ENCODE results near the gene ZNF787. TPM values are rescaled to one million over a fixed set of nuclear protein-coding genes. Genes with fewer than 3 reads are reported as not detected.

ZNF787 gene
- total RNA-seq, 2 donors from 2014 or later, result 13.4 to 18.7 TPM

GRCh38 chr19:56089344-56089743, 31.8 kb downstream of the ZNF787 start:
- Histone ChIP-seq H3K36me3 (peaks cover 8% of the 10 kb centered on the region), H3K27ac (no peak overlapping the region), H3K27me3 (replicated peaks; ENCODE audit: insufficient read depth) (no peaks in the 10 kb centered on the region), H3K4me3 (no peak overlapping the region), H3K9me3 (no peaks in the 10 kb centered on the region), H3K4me1 (ENCODE audit: control insufficient read depth in 1 of 2, low read depth in 2 of 2) (no peaks in the 10 kb centered on the region)
- ATAC-seq (ENCODE audit: insufficient number of reproducible peaks, low FRiP score, low read depth) (no peak), DNase-seq (ENCODE audit: low spot score) (no peak)
- TF ChIP-seq CTCF (IDR thresholded peaks at IDR 0.05), result no peak

GRCh38 chr19:56088497-56089215, 32.4 kb downstream of the ZNF787 start:
- TF ChIP-seq CTCF (IDR thresholded peaks at IDR 0.05), result no peak
- H3K4me1 ChIP-seq (ENCODE audit: control insufficient read depth in 1 of 2, low read depth in 2 of 2), result no peaks in the 10 kb centered on the region
- H3K9me3 ChIP-seq, result no peaks in the 10 kb centered on the region
- no peak for DNase-seq (ENCODE audit: low spot score)
- no peak for ATAC-seq (ENCODE audit: insufficient number of reproducible peaks, low FRiP score, low read depth)
- no peaks in the 10 kb centered on the region for H3K27me3 ChIP-seq (replicated peaks; ENCODE audit: insufficient read depth)
- H3K36me3 ChIP-seq, result peaks cover 8% of the 10 kb centered on the region
- H3K27ac ChIP-seq, result no peak overlapping the region
- H3K4me3 ChIP-seq, result no peak overlapping the region

GRCh38 chr19:56087647-56088496, 33.2 kb downstream of the ZNF787 start:
- Histone ChIP-seq H3K36me3 (peaks cover 8% of the 10 kb centered on the region), H3K27me3 (replicated peaks; ENCODE audit: insufficient read depth) (no peaks in the 10 kb centered on the region), H3K27ac (no peak overlapping the region), H3K4me3 (no peak overlapping the region), H3K4me1 (ENCODE audit: control insufficient read depth in 1 of 2, low read depth in 2 of 2) (no peaks in the 10 kb centered on the region), H3K9me3 (no peaks in the 10 kb centered on the region)
- DNase-seq (ENCODE audit: low spot score) (no peak), ATAC-seq (ENCODE audit: insufficient number of reproducible peaks, low FRiP score, low read depth) (no peak)
- TF ChIP-seq CTCF (IDR thresholded peaks at IDR 0.05), result no peak

- no peaks in the 10 kb centered on the region for H3K9me3 ChIP-seq
- no peak overlapping the region for H3K27ac ChIP-seq
- H3K27me3 ChIP-seq (replicated peaks; ENCODE audit: insufficient read depth), result no peaks in the 10 kb centered on the region
- H3K36me3 ChIP-seq, result peaks cover 8% of the 10 kb centered on the region
- no peaks in the 10 kb centered on the region for H3K4me1 ChIP-seq (ENCODE audit: control insufficient read depth in 1 of 2, low read depth in 2 of 2)
- TF ChIP-seq CTCF (IDR thresholded peaks at IDR 0.05), result no peak
- DNase-seq (ENCODE audit: low spot score), result no peak
- no peak overlapping the region for H3K4me3 ChIP-seq
- no peak for ATAC-seq (ENCODE audit: insufficient number of reproducible peaks, low FRiP score, low read depth)
Measured at GRCh38 chr19:56086671-56087430, 34.2 kb downstream of the ZNF787 start.

Measured in thoracic aorta (tissue), 2 donors.